Caco-2 (cell line): ENCODE measurements around the gene DLGAP3. TPM values are rescaled to one million over a fixed set of nuclear protein-coding genes. Genes with fewer than 3 reads are reported as not detected.

Source experiments
- BruUV-seq: library from RNA; stranded (reverse); fragments of 400-500 nt; replicated peaks from 2 replicates; lab custom pipeline; 2021; lab: Mats Ljungman, UMichigan
- CTCF ChIA-PET: fragments of 300-600 bp; sonication (Branson Sonifier 250); formaldehyde crosslinking; loops from one replicate; lab custom pipeline; 2022; ENCODE audit warnings: antibody characterized with exemption; lab: Charles Lee
- POLR2A ChIA-PET: fragments of 300-600 bp; sonication (Branson Sonifier 250); formaldehyde crosslinking; loops from one replicate; lab custom pipeline; 2022; ENCODE audit warnings: antibody characterized with exemption; lab: Charles Lee
- DNase-seq, 2 experiments: peaks; one replicate each; pipeline versions ENCODE4 v3.0.0 to v3.0.0-alpha.2; 2020 to 2022
- H3K27me3 ChIP-seq: replicated peaks from 2 replicates; pipeline ENCODE4 v1.6.0; 2011; ENCODE audit warnings: low read length; ENCODE audit not compliant: control insufficient read depth, insufficient read depth
- H3K36me3 ChIP-seq: 2 replicates; pipeline ENCODE4 v1.5.1; 2011; ENCODE audit warnings: low read length; ENCODE audit not compliant: control insufficient read depth, insufficient read depth
- H3K4me1 ChIP-seq: fragments of 250-450 bp; sonication (Bioruptor Pico); 2 replicates; pipeline ENCODE4 v1.5.1; 2020; ENCODE audit warnings: mild to moderate bottlenecking
- H3K4me3 ChIP-seq: 2 replicates; pipeline ENCODE4 v1.5.1; 2011; ENCODE audit warnings: low read depth, mild to moderate bottlenecking, control low read depth, low read length
- H3K9me3 ChIP-seq: fragments of 250-450 bp; sonication (Bioruptor Pico); 2 replicates; pipeline ENCODE4 v1.5.1; 2020; ENCODE audit warnings: mild to moderate bottlenecking, moderate library complexity
- H3K27ac Mint-ChIP-seq: one replicate; pipeline ENCODE4 v1.8.0; 2022; ENCODE audit warnings: mixed read lengths; ENCODE audit not compliant: unreplicated experiment
- H3K27me3 Mint-ChIP-seq: one replicate; pipeline ENCODE4 v1.8.0; 2022; ENCODE audit warnings: mixed read lengths; ENCODE audit not compliant: insufficient read depth, unreplicated experiment
- H3K36me3 Mint-ChIP-seq: one replicate; pipeline ENCODE4 v1.8.0; 2022; ENCODE audit warnings: mild to moderate bottlenecking, mixed read lengths; ENCODE audit not compliant: insufficient read depth, unreplicated experiment
- H3K4me1 Mint-ChIP-seq: one replicate; pipeline ENCODE4 v1.8.0; 2022; ENCODE audit warnings: low read depth, mixed read lengths; ENCODE audit not compliant: unreplicated experiment
- H3K4me3 Mint-ChIP-seq: one replicate; pipeline ENCODE4 v1.8.0; 2022; ENCODE audit warnings: mild to moderate bottlenecking, moderate library complexity, mixed read lengths; ENCODE audit not compliant: unreplicated experiment
- H3K9me3 Mint-ChIP-seq: one replicate; pipeline ENCODE4 v1.8.0; 2022; ENCODE audit warnings: mixed read lengths; ENCODE audit not compliant: unreplicated experiment
- CTCF ChIP-seq, 2 experiments: fragments of 200-600 bp in 1 of 2; IDR thresholded peaks; 1 replicate in 1 of 2; 2 replicates in 1 of 2; pipeline versions ENCODE4 v1.5.1 to v1.8.0; 2011 to 2022; ENCODE audit warnings: antibody characterized with exemption in 1 of 2, control low read depth in 1 of 2, inconsistent platforms in 1 of 2, low read depth in 1 of 2, low read length in 1 of 2, mild to moderate bottlenecking in 1 of 2, moderate library complexity in 1 of 2; ENCODE audit not compliant: insufficient read depth in 1 of 2, severe bottlenecking in 1 of 2, unreplicated experiment in 1 of 2
- intact Hi-C: fragments of 100-400 bp; cut with micrococcal nuclease; formaldehyde crosslinking; loops from one replicate; pipeline ENCODE4 v1.10.0; 2022; ENCODE audit not compliant: unreplicated experiment
- total RNA-seq: library from RNA; stranded (reverse); gene quantifications from 2 replicates; pipeline ENCODE4 v1.2.3, GENCODE V29; 2022

The DLGAP3 gene
- total RNA-seq, 1 experiment from 2014 or later: 0.16 TPM

DNA sequence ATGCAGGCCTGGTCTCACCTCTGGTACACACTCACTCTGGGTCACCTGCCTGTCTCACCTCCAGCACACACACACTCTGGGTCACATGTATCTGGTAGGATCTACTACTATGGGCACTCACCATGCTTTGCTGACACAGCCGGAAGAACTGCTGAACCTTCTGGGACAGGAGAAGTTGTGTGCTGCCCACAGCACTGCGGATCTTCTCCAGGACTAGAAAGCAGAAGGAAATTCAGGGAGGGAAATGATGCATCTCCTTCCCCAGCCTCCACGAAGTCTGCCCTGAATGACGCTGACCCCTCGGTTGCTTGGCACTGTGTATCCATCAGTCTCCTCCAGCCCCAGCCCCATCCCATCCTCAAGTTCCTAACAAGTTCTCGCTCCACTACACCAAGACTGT, 62.0 kb downstream of the DLGAP3 start:
- Histone ChIP-seq H3K27me3 (no peaks in the 10 kb centered on the region; the same call in 1 of the 2 replicates), H3K4me3 (no peak overlapping the region), H3K4me1 (no peaks in the 10 kb centered on the region; the same call in 1 of the 2 replicates), H3K36me3 (no peaks in the 10 kb centered on the region), H3K9me3 (no peaks in the 10 kb centered on the region)
- Mint-ChIP-seq H3K9me3 (no peaks in the 10 kb centered on the region), H3K4me1 (no peaks in the 10 kb centered on the region), H3K27me3 (peaks cover 20% of the 10 kb centered on the region), H3K27ac (no peak overlapping the region), H3K4me3 (peak overlapping the region; percentile 42), H3K36me3 (no peaks in the 10 kb centered on the region)
- no TSS peak for BruUV-seq
- ChIA-PET CTCF (no interaction called here), POLR2A (no interaction called here)
- no peak for TF ChIP-seq CTCF (IDR thresholded peaks at IDR 0.05; ENCODE audit: insufficient read depth in 1 of 2, low read depth in 1 of 2, low read length in 1 of 2, severe bottlenecking in 1 of 2, unreplicated experiment in 1 of 2)
- DNase-seq: no peak
- intact Hi-C loops: no loop called here

GRCh38 chr1:34866762-34867109, 62.7 kb downstream of the DLGAP3 start:
- H3K4me3 ChIP-seq: no peak overlapping the region
- DNase-seq: no peak
- H3K9me3 Mint-ChIP-seq: no peaks in the 10 kb centered on the region
- H3K36me3 ChIP-seq: no peaks in the 10 kb centered on the region
- no TSS peak for BruUV-seq
- H3K4me1 ChIP-seq: no peaks in the 10 kb centered on the region; the same call in 1 of the 2 replicates
- no peak overlapping the region for H3K27ac Mint-ChIP-seq
- H3K4me1 Mint-ChIP-seq: no peaks in the 10 kb centered on the region
- no peaks in the 10 kb centered on the region for H3K9me3 ChIP-seq
- H3K36me3 Mint-ChIP-seq: no peaks in the 10 kb centered on the region
- ChIA-PET CTCF (interaction anchor here (0.8 to 2.1 kb wide), 2 partner anchors 14 to 80 kb away, joined by 4 to 9 read pairs; no protein-coding TSS in a partner anchor), POLR2A (interaction anchor here (0.9 kb wide), 1 partner anchor 9 kb away, joined by 3 read pairs; no protein-coding TSS in a partner anchor)
- no peak overlapping the region for H3K4me3 Mint-ChIP-seq
- no peak for TF ChIP-seq CTCF (IDR thresholded peaks at IDR 0.05; ENCODE audit: insufficient read depth in 1 of 2, low read depth in 1 of 2, low read length in 1 of 2, severe bottlenecking in 1 of 2, unreplicated experiment in 1 of 2)
- no peaks in the 10 kb centered on the region; the same call in 1 of the 2 replicates for H3K27me3 ChIP-seq
- intact Hi-C loops: no loop called here
- H3K27me3 Mint-ChIP-seq: peaks cover 15% of the 10 kb centered on the region

GRCh38 chr1:34865981-34866761, 63.3 kb downstream of the DLGAP3 start:
- H3K4me3 Mint-ChIP-seq: peak overlapping the region; percentile 58
- no peaks in the 10 kb centered on the region for H3K36me3 Mint-ChIP-seq
- Histone ChIP-seq H3K27me3 (no peaks in the 10 kb centered on the region), H3K4me1 (no peaks in the 10 kb centered on the region; the same call in 1 of the 2 replicates), H3K9me3 (no peaks in the 10 kb centered on the region), H3K4me3 (peak overlapping the region; percentile 34), H3K36me3 (no peaks in the 10 kb centered on the region)
- peaks cover 10% of the 10 kb centered on the region for H3K27me3 Mint-ChIP-seq
- peak; percentile 78 to 84 for DNase-seq
- H3K4me1 Mint-ChIP-seq: no peaks in the 10 kb centered on the region
- peak; percentile 75 to 80 for TF ChIP-seq CTCF (IDR thresholded peaks at IDR 0.05; ENCODE audit: insufficient read depth in 1 of 2, low read depth in 1 of 2, low read length in 1 of 2, severe bottlenecking in 1 of 2, unreplicated experiment in 1 of 2)
- H3K27ac Mint-ChIP-seq: no peak overlapping the region
- POLR2A ChIA-PET: interaction anchor here (0.9 kb wide), 1 partner anchor 9 kb away, joined by 3 read pairs; no protein-coding TSS in a partner anchor
- no TSS peak for BruUV-seq
- no peaks in the 10 kb centered on the region for H3K9me3 Mint-ChIP-seq
- CTCF ChIA-PET: interaction anchor here (0.8 to 2.1 kb wide), 2 partner anchors 14 to 80 kb away, joined by 4 to 9 read pairs; no protein-coding TSS in a partner anchor
- intact Hi-C loops: no loop called here
